ENCODE results near the gene LRP1B. TPM values are rescaled to one million over a fixed set of nuclear protein-coding genes. Genes with fewer than 3 reads are reported as not detected.

Gene LRP1B
- total RNA-seq, 4 donors from 2014 or later: 37.1 to 82.7 (median 50.9) TPM

DNA sequence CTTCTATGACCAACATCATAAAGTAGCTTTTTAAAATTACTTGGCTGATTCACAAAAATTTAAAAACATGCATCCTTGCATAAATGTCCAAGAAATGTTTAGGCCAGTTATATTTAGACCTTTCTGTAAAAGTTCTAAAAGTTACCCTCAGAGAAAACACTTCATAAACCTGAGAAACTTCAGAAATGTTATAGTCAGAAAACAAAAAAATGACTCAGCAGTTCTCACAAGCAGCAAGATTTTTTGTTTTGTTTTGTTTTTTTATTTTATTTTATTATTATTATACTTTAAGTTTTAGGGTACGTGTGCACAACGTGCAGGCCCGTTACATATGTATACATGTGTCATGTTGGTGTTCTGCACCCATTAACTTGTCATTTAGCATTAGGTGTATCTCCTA, 648.1 kb downstream of the LRP1B start:
- TF ChIP-seq, protein P1, sequence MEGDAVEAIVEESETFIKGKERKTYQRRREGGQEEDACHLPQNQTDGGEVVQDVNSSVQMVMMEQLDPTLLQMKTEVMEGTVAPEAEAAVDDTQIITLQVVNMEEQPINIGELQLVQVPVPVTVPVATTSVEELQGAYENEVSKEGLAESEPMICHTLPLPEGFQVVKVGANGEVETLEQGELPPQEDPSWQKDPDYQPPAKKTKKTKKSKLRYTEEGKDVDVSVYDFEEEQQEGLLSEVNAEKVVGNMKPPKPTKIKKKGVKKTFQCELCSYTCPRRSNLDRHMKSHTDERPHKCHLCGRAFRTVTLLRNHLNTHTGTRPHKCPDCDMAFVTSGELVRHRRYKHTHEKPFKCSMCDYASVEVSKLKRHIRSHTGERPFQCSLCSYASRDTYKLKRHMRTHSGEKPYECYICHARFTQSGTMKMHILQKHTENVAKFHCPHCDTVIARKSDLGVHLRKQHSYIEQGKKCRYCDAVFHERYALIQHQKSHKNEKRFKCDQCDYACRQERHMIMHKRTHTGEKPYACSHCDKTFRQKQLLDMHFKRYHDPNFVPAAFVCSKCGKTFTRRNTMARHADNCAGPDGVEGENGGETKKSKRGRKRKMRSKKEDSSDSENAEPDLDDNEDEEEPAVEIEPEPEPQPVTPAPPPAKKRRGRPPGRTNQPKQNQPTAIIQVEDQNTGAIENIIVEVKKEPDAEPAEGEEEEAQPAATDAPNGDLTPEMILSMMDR (IDR thresholded peaks at IDR 0.05): no peak
- no peak for TF ChIP-seq POLR2A (IDR thresholded peaks at IDR 0.05)
- DNase-seq: no peak
- intact Hi-C loops (cut with DNase I): no loop called here
- no peaks in the 10 kb centered on the region for H3K27me3 ChIP-seq
- WGBS, 2 donors: 95 to 99% methylated on average over 3 of the region's 3 CpGs
- no peaks in the 10 kb centered on the region for H3K36me3 ChIP-seq
- H3K9me3 ChIP-seq: no peaks in the 10 kb centered on the region
- H3K4me3 ChIP-seq (replicated peaks in 1 of 3): no peak overlapping the region
- H3K27ac ChIP-seq: no peak overlapping the region
- H3K4me1 ChIP-seq: no peaks in the 10 kb centered on the region

DNA sequence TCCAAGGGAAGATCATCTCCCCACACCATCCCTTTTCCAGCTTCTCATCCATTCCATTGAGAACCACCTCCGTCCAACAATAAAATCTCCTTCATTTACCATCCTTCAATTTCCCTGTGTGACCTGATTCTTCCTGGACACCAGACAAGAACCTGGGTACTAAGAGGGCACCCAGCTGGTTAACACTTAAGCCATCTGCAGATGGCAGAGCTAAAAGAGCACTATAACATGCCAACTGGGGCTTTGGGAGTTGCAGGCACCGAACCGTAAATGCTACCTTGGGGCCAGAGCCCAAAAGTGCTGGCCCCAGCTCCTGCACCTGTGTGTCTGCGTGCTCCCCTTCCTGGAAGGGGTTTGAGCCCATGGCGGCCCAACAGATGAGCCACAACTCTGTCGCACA, 655.0 kb downstream of the LRP1B start:
- TF ChIP-seq, protein P1 (IDR thresholded peaks at IDR 0.05): no peak
- TF ChIP-seq POLR2A (IDR thresholded peaks at IDR 0.05): no peak
- intact Hi-C loops (cut with DNase I): no loop called here

GRCh38 chr2:141468761-141469160, 662.1 kb downstream of the LRP1B start:
- no peaks in the 10 kb centered on the region for H3K36me3 ChIP-seq
- H3K27me3 ChIP-seq: no peaks in the 10 kb centered on the region
- H3K4me1 ChIP-seq: no peaks in the 10 kb centered on the region
- intact Hi-C loops (cut with DNase I): no loop called here
- TF ChIP-seq POLR2A (IDR thresholded peaks at IDR 0.05): no peak
- TF ChIP-seq, protein P1 (IDR thresholded peaks at IDR 0.05): no peak
- DNase-seq: peak; percentile 49 to 51
- H3K27ac ChIP-seq: no peak overlapping the region
- WGBS, 2 donors: 16 to 31% methylated on average over 6 of the region's 6 CpGs
- H3K9me3 ChIP-seq: no peaks in the 10 kb centered on the region
- H3K4me3 ChIP-seq (replicated peaks in 1 of 3): no peak overlapping the region

More for the DNA sequence above, 655.0 kb downstream of the LRP1B start:
- Histone ChIP-seq H3K9me3 (no peaks in the 10 kb centered on the region), H3K27me3 (no peaks in the 10 kb centered on the region), H3K4me1 (no peaks in the 10 kb centered on the region), H3K27ac (no peak overlapping the region), H3K4me3 (replicated peaks in 1 of 3) (no peak overlapping the region), H3K36me3 (no peaks in the 10 kb centered on the region)
- DNase-seq: no peak
- WGBS, 2 donors: 68 to 76% methylated on average over 6 of the region's 6 CpGs

DNA sequence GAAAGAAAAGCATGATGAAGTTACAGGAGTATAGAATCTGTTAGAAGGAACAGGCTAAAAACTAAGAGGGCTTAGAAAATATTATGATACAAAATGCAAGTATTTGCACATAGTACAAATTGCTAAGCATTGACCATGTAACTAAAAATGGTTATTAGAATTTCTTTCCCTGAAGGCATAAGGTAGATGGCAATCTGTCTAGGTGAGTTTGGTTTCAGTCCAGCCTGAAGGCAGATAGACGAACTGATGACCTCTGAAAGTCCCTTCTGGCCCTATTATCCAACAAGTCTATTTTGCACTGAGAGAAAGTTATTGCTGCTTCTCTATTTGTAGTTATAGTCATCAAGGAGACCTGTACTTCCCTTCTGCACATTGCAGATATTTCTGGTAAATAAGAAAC, 663.5 kb downstream of the LRP1B start:
- DNase-seq: no peak
- intact Hi-C loops (cut with DNase I): no loop called here
- Histone ChIP-seq H3K4me1 (no peaks in the 10 kb centered on the region), H3K9me3 (no peaks in the 10 kb centered on the region), H3K4me3 (replicated peaks in 1 of 3) (no peak overlapping the region), H3K27ac (no peak overlapping the region), H3K27me3 (no peaks in the 10 kb centered on the region), H3K36me3 (no peaks in the 10 kb centered on the region)
- 78 to 81% methylated on average over 1 of the region's 1 CpG for WGBS, 2 donors
- TF ChIP-seq POLR2A (IDR thresholded peaks at IDR 0.05): no peak
- TF ChIP-seq, protein P1 (IDR thresholded peaks at IDR 0.05): no peak

DNA sequence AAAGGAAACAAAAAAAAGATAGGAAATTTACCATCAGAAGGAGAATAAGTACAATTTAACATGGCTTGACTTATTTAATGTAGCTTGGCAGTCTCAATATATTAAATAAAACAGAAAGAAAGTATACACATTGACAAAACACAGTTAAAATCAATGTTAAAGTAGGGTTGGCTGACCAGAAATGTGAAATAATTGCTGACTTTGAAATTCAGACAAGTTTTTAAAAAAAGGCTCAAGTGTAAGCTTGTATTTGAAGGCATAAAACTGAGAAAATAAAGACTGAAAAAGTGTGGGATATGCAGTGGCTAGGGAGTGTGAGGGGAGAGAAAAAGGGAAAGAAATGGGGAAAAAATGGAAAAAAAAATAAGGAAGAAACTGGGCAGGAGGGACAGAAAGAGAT, 665.8 kb downstream of the LRP1B start:
- intact Hi-C loops (cut with DNase I): no loop called here
- no peak overlapping the region for H3K27ac ChIP-seq
- no peak for DNase-seq

More for the DNA sequence above, 665.8 kb downstream of the LRP1B start:
- Histone ChIP-seq H3K36me3 (no peaks in the 10 kb centered on the region), H3K9me3 (no peaks in the 10 kb centered on the region), H3K27me3 (no peaks in the 10 kb centered on the region), H3K4me1 (no peaks in the 10 kb centered on the region), H3K4me3 (replicated peaks in 1 of 3) (no peak overlapping the region)
- TF ChIP-seq, protein P1 (IDR thresholded peaks at IDR 0.05): no peak
- no peak for TF ChIP-seq POLR2A (IDR thresholded peaks at IDR 0.05)

All from thyroid gland (tissue), 4 donors.